NOMO-1 treated with DMSO at 0.1 percent for 48 hours (cell line): ENCODE measurements around the gene STK16.
"Not testable (repeated sequence)": the region's sequence is repeated elsewhere in the genome, so short reads cannot be mapped to it uniquely, and the experiment has no call there.

Experiments used
- DNase-seq: peaks from one replicate; lab custom pipeline; 2025; ENCODE audit not compliant: unreplicated experiment; lab: John Stamatoyannopoulos, UW

STK16 gene

GRCh38 chr2:219243291-219243761, 2.0 kb upstream of the STK16 start:
- peak; percentile 64 for DNase-seq

- no peak for DNase-seq
These were observed 511 bp upstream of the STK16 start for GRCh38 chr2:219244789-219245147.

- DNase-seq: no peak
These were observed 586 bp downstream of the STK16 start for GRCh38 chr2:219245899-219246230.

DNA sequence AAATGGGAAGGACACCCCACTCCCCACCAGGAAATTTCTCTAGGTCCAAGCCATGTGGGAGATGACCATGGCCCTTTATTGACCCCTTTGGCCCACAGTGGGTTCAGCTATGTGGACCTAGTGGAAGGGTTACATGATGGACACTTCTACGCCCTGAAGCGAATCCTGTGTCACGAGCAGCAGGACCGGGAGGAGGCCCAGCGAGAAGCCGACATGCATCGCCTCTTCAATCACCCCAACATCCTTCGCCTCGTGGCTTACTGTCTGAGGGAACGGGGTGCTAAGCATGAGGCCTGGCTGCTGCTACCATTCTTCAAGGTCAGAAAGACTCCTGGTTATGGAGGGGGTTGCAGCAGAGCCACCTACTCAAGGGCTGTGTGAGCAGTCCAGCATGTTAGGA, 1.3 kb downstream of the STK16 start:
- no peak for DNase-seq

DNA sequence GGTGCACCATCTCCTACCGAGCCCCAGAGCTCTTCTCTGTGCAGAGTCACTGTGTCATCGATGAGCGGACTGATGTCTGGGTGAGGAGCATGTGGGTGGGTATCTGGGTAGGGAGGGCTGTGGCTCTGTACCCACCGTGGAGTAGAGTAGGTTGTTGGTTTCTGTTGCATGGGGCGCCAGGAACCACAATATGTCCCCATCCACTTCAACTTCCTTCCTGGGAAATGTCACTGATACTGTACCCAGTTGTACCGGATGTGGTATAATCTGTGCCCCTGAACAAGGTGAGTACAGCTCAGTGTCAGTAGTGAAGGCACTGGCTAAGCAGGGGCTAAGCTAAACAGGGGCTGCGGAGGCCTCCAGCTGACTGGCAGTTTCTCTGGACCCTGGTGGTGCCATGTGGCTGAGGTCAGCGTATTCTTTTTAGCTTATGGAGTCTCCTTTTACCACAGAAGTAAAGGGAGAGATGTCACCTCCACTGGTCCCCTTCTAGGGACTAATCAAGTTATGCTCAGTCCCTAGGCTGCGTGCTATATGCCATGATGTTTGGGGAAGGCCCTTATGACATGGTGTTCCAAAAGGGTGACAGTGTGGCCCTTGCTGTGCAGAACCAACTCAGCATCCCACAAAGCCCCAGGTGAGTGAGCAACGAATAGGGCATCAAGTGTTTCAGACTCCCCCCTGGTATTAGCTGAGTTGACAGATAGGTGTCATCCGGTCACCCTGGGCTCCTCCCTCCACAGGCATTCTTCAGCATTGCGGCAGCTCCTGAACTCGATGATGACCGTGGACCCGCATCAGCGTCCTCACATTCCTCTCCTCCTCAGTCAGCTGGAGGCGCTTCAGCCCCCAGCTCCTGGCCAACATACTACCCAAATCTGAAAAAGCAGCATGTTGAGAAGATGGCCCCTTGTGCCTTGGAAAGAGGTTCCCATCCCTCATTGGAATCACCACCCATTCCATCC, 2.7 kb downstream of the STK16 start:
- DNase-seq: no peak

GRCh38 chr2:219248845-219249202, 3.5 kb downstream of the STK16 start:
- no peak for DNase-seq

GRCh38 chr2:219249203-219249980, 4.1 kb downstream of the STK16 start:
- DNase-seq: peak; percentile 57

DNA sequence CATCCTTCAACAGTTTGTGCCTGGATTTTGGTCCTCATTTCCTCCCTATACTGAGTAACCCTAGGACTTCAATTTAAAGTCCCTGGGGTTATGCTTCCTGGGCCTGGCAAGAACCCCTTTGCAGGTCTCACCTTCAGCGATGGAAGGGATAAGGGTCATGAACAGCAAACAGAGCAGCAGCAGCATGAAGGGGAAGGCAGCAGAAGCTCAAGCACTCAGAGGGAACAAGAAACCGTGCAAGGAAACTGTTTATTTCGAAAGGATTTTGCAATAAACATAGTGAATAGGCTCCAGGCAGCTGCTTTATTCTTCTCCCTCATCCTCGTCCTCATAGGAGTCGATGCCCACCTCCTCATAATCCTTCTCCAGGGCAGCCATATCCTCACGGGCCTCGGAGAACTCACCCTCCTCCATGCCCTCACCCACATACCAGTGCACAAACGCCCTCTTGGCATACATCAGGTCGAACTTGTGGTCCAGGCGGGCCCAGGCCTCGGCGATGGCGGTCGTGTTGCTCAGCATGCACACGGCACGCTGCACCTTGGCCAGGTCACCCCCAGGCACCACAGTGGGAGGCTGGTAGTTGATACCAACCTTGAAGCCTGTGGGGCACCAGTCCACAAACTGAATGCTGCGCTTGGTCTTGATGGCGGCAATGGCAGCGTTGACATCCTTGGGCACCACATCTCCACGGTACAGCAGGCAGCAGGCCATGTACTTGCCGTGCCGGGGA, 4.9 kb downstream of the STK16 start:
- DNase-seq: peak; percentile 70

DNA sequence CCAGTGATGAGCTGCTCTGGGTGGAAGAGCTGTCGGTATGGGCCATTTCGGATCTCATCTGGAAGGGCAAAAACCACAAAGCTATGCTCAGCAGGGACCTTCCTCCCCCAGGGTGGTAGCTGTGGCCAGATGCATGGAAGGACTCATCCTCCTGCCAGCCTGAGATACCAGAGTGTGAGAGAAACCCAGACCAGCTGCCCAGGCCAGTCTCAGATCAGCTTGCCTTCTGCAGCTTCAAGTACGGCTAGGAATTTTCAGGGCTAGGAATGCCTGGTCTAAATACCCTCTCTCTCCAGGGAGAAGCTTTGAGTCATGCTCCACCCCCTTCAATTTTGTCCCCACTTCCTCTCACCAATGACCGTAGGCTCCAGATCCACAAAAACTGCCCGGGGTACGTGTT, 6.4 kb downstream of the STK16 start:
- no peak for DNase-seq

GRCh38 chr2:219252084-219252483, 6.8 kb downstream of the STK16 start:
- DNase-seq: no peak

DNA sequence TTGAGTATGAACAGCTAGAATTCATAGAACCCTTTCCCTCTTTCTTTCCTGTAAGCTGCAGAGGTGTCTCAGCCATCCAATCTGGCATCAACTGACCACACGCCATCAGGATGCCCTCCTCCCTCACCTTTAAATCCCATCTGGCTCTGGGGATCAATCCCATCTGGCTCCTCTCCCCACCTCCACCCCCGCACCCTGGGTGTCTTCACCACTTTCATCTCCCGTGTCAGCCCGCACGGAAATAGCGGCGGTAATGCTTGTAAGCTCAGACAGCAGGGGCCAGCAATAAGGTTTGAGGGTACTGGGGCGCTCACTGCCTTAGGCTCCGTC, 7.3 kb downstream of the STK16 start:
- DNase-seq: no peak

GRCh38 chr2:219252900-219253752, 7.8 kb downstream of the STK16 start, which contains the start of gene TUBA4B:
Gene TUBA4B (plus strand): TSS chr2:219253243. CDS start chr2:219253408, 165 bp downstream.
- DNase-seq: peak; percentile 55

DNA sequence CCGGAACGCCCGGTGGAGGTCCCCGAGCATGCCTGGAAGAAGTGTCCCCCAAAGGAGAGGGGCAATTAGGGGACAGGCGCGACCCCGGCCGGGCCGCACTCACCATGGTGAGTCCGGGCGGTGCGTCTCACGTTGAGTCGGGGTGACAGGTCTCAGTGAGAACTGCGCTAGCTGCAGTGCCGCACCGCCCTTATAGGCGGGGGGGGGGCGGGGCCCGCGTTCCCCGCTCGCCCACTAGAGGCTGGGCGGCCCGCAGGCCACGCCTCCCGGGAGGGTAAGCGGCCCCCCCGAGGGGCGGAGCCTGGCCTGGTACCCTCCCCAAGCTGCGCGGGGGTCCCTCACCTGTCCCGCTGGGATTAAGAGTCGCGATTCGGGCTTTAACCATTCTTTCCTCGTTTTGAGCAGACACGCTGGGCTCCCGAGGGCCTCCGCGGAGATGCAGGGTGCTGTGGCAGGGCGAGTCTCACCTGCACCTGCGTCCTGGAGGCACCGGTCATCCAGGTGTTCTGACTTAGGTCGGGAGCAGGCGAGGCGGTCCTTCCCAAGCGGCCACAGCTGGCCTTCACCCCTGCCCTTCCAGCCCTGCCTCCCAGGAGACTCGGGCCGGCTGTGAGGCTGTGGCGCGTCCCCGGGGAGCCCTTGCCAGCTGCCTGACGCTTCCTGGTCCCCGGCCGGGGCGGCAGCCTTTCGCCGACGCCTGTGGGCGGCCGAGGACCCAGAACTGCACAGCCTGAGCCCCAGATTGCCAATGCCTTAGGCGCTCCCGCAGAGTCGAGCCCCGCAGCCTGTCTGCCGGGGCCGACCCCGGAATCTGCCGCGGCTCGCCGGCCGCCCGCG, 8.7 kb downstream of the STK16 start, which contains the start of gene TUBA4A:
TUBA4A (minus strand) TSS at position 166 of the 837 bp plus-strand sequence; CDS start at position 106, 60 bp downstream.
- peak; percentile 66 for DNase-seq

- DNase-seq: peak; percentile 88
These were observed 9.4 kb downstream of the STK16 start for GRCh38 chr2:219254590-219255201.

DNA sequence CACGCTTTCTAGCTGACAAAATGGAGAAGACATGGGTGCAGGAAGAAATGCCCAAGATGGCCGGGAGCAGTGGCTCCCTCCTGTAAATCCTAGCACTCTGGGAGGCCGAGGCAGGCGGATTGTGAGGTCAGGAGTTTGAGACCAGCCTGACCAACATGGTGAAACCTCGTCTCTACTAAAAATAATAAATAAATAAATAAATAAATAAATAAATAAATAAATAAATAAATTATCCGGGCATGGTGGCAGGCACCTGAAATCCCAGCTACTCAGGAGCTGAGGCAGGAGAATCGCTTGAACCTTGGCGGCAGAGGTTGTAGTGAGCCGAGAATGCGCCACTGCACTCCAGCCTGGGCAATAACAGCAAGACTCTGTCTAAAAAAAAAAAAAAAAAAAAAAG, 13.7 kb downstream of the STK16 start:
- DNase-seq: not testable (repeated sequence)

- no peak for DNase-seq
These were observed 16.0 kb downstream of the STK16 start for GRCh38 chr2:219261024-219261855.

GRCh38 chr2:219266232-219266631, 21.0 kb downstream of the STK16 start:
- no peak for DNase-seq

DNA sequence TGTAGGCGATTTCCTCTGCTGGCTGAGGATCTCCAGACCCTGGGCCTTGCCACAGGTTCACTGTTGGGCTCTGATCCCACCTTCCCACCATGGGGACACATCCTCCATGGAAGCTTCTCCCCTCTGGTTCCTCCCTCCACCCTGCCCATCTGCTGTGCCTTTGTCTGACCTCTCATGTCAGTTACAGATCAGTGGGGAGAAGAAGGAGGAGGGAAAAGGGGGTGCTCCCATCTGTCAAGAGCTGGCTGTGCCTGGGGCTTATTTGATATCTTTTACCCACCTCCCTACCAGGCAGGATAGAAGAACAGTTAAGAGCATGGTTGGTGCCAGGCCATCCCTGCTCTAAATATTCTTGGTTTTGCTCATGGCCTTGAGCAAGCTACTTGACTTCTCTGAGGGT, 21.6 kb downstream of the STK16 start:
- DNase-seq: no peak
